ENCODE results near the gene ZNF362. TPM values are rescaled to one million over a fixed set of nuclear protein-coding genes. Genes with fewer than 3 reads are reported as not detected.

Gene ZNF362
- total and polyA plus RNA-seq, 4 donors, result 2.3 to 6.3 (median 5.4) TPM

DNA sequence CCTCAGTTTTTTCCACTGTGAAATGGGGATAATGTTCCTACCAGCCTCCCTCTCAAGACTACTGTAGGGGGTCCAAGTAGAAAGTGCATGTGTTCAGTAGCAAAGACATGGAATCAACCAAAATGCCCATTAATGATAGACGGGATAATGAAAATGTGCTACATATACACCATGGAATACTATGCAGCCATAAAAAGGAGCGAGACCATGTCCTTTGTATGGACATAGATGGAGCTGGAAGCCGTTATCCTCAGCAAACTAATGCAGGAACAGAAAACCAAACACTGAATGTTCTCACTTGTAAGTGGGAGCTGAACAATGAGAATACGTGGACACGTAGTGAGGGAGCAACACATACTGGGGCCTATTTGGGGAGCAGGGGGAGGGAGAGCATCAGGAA is 6.1 kb upstream of the ZNF362 start:
- H3K4me3 ChIP-seq (ENCODE audit: low read depth in 1 of 3, low read length in 3 of 3), result no peak overlapping the region
- no peaks in the 10 kb centered on the region for H3K36me3 ChIP-seq (ENCODE audit: control insufficient read depth in 4 of 4, insufficient read depth in 3 of 4, low read depth in 1 of 4, low read length in 3 of 4)
- H3K9me3 ChIP-seq (ENCODE audit: control insufficient read depth in 4 of 4, low read length in 3 of 4), result no peaks in the 10 kb centered on the region
- no peak for TF ChIP-seq JUND (IDR thresholded peaks at IDR 0.05)
- no peak for TF ChIP-seq YY1 (IDR thresholded peaks at IDR 0.05)
- no peak for TF ChIP-seq SP1 (IDR thresholded peaks at IDR 0.05)
- no peak for TF ChIP-seq TAF1 (conservative IDR thresholded peaks at IDR 0.05)
- no peak for TF ChIP-seq RAD21 (IDR thresholded peaks at IDR 0.05)
- no peak for TF ChIP-seq FOXA2 (IDR thresholded peaks at IDR 0.05)
- TF ChIP-seq NR2F2 (IDR thresholded peaks at IDR 0.05), result no peak
- TF ChIP-seq HNF4G (IDR thresholded peaks at IDR 0.05), result no peak
- TF ChIP-seq, protein P1, sequence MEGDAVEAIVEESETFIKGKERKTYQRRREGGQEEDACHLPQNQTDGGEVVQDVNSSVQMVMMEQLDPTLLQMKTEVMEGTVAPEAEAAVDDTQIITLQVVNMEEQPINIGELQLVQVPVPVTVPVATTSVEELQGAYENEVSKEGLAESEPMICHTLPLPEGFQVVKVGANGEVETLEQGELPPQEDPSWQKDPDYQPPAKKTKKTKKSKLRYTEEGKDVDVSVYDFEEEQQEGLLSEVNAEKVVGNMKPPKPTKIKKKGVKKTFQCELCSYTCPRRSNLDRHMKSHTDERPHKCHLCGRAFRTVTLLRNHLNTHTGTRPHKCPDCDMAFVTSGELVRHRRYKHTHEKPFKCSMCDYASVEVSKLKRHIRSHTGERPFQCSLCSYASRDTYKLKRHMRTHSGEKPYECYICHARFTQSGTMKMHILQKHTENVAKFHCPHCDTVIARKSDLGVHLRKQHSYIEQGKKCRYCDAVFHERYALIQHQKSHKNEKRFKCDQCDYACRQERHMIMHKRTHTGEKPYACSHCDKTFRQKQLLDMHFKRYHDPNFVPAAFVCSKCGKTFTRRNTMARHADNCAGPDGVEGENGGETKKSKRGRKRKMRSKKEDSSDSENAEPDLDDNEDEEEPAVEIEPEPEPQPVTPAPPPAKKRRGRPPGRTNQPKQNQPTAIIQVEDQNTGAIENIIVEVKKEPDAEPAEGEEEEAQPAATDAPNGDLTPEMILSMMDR (IDR thresholded peaks at IDR 0.05; ENCODE audit: low read depth, low read length, missing input control), result no peak
- no peak for TF ChIP-seq ZBTB33 (IDR thresholded peaks at IDR 0.05)
- TF ChIP-seq RXRA (IDR thresholded peaks at IDR 0.05), result no peak
- no peak for TF ChIP-seq GABPA (IDR thresholded peaks at IDR 0.05 in 1 of 2, conservative IDR thresholded peaks at IDR 0.05 in 1 of 2)
- TF ChIP-seq REST (IDR thresholded peaks at IDR 0.05), result no peak
- no peak for TF ChIP-seq FOXA1 (IDR thresholded peaks at IDR 0.05)
- DNase-seq (ENCODE audit: low spot score), result no peak
- peaks cover 0 to 5% (median 0%) of the 10 kb centered on the region in 4 donors for H3K4me1 ChIP-seq (ENCODE audit: control insufficient read depth in 4 of 4, insufficient read depth in 4 of 4, low read length in 3 of 4)
- H3K27ac ChIP-seq (ENCODE audit: low read depth in 1 of 2, low read length in 2 of 2), result no peak overlapping the region
- H3K9ac ChIP-seq (ENCODE audit: low read depth in 1 of 2, low read length in 2 of 2), result no peak overlapping the region
- WGBS, result 96% methylated on average over 5 of the region's 5 CpGs
- no peaks in the 10 kb centered on the region for H3K27me3 ChIP-seq (ENCODE audit: control insufficient read depth in 4 of 4, insufficient read depth in 4 of 4, low read length in 3 of 4)

DNA sequence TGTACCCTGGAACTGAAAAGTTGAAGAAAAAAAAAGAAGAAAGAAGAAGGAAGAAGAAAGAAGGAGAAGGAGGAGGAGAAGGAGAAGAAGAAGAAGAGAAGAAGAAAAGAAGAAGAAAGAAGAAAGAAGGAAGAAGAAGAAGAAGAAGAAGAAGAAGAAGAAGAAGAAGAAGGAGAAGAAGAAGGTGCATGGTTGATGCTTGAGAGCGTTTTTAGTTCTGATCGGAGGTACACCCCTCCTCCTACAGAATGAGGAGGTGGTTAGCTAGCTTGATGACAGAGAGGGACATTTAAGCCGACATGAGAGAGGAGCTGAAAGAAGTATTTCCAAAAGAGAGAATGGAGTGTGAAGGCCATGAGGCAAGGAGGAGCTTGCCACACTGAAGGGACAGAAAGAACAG is 5.6 kb upstream of the ZNF362 start:
- H3K4me3 ChIP-seq (ENCODE audit: low read depth in 1 of 3, low read length in 3 of 3), result no peak overlapping the region
- H3K36me3 ChIP-seq (ENCODE audit: control insufficient read depth in 4 of 4, insufficient read depth in 3 of 4, low read depth in 1 of 4, low read length in 3 of 4), result no peaks in the 10 kb centered on the region
- no peak for DNase-seq (ENCODE audit: low spot score)
- WGBS, result 86% methylated on average over 3 of the region's 3 CpGs
- H3K9ac ChIP-seq (ENCODE audit: low read depth in 1 of 2, low read length in 2 of 2), result no peak overlapping the region
- H3K27ac ChIP-seq (ENCODE audit: low read depth in 1 of 2, low read length in 2 of 2), result no peak overlapping the region
- no peaks in the 10 kb centered on the region for H3K9me3 ChIP-seq (ENCODE audit: control insufficient read depth in 4 of 4, low read length in 3 of 4)
- no peaks in the 10 kb centered on the region for H3K27me3 ChIP-seq (ENCODE audit: control insufficient read depth in 4 of 4, insufficient read depth in 4 of 4, low read length in 3 of 4)
- TF ChIP-seq FOXA2 (IDR thresholded peaks at IDR 0.05), result no peak
- no peak for TF ChIP-seq ZBTB33 (IDR thresholded peaks at IDR 0.05)
- no peak for TF ChIP-seq MAX (IDR thresholded peaks at IDR 0.05)
- no peak for TF ChIP-seq RAD21 (IDR thresholded peaks at IDR 0.05)
- no peak for TF ChIP-seq YY1 (IDR thresholded peaks at IDR 0.05)
- no peak for TF ChIP-seq GABPA (IDR thresholded peaks at IDR 0.05 in 1 of 2, conservative IDR thresholded peaks at IDR 0.05 in 1 of 2)
- no peak for TF ChIP-seq HNF4A (conservative IDR thresholded peaks at IDR 0.05)
- TF ChIP-seq SP1 (IDR thresholded peaks at IDR 0.05), result no peak
- no peak for TF ChIP-seq EGR1 (IDR thresholded peaks at IDR 0.05; ENCODE audit: low read depth in 2 of 2)
- no peak for TF ChIP-seq HNF4G (IDR thresholded peaks at IDR 0.05)
- no peak for TF ChIP-seq RXRA (IDR thresholded peaks at IDR 0.05)
- TF ChIP-seq ATF3 (IDR thresholded peaks at IDR 0.05), result no peak
- TF ChIP-seq FOXA1 (IDR thresholded peaks at IDR 0.05), result no peak
- TF ChIP-seq TAF1 (conservative IDR thresholded peaks at IDR 0.05), result no peak
- peaks cover 0 to 5% (median 0%) of the 10 kb centered on the region in 4 donors for H3K4me1 ChIP-seq (ENCODE audit: control insufficient read depth in 4 of 4, insufficient read depth in 4 of 4, low read length in 3 of 4)

Data from liver (tissue), 9 donors.